Neural cell (in vitro differentiated cells): Measurements from ENCODE around the gene CAMK2G.

ENCODE experiments used
- CTCF ChIP-seq: fragments of 450-650 bp; IDR thresholded peaks from 2 replicates; pipeline ENCODE4 v1.5.1; 2014; ENCODE audit warnings: antibody characterized with exemption, mild to moderate bottlenecking, moderate library complexity; ENCODE audit not compliant: poor library complexity, severe bottlenecking
- POLR2AphosphoS5 ChIP-seq: IDR thresholded peaks from 2 replicates; pipeline ENCODE4 v1.6.1; 2012

- TF ChIP-seq CTCF (peak; percentile 56), POLR2AphosphoS5 (peak; percentile 63)
Observed at GRCh38 chr10:73772281-73773151, 101.8 kb downstream of the CAMK2G start.
